GM12892 (cell line): ENCODE measurements around the gene ATP13A2.

Source experiments
- POLR2A ChIP-seq: IDR thresholded peaks from 2 replicates; pipeline ENCODE4 v1.6.1; 2011; ENCODE audit warnings: low read depth, low read length, control low read depth
- TAF1 ChIP-seq: IDR thresholded peaks from 2 replicates; pipeline ENCODE4 v1.6.1; 2011; ENCODE audit warnings: low read depth, mild to moderate bottlenecking, control low read depth, low read length, borderline replicate concordance

GRCh38 chr1:16976966-16977365 is 34.8 kb downstream of the ATP13A2 start:
- TF ChIP-seq TAF1 (no peak), POLR2A (no peak)
